ENCODE results near the gene EYS. TPM values are rescaled to one million over a fixed set of nuclear protein-coding genes. Genes with fewer than 3 reads are reported as not detected.

The EYS gene
- total and polyA plus RNA-seq, 2 of the 8 experiments (the other 6 are each of a cell fraction or from before 2014, with no cell fraction given): 0.05 to 0.13 TPM

- H2BK20ac ChIP-seq (ENCODE audit: low read length): no peak overlapping the region
- no peak overlapping the region for H3K18ac ChIP-seq (ENCODE audit: extremely low read depth, low read length)
- no peak overlapping the region for H3K56ac ChIP-seq (replicated peaks; ENCODE audit: insufficient read length, low read depth, low read length)
- DNase-seq (ENCODE audit: low read depth in 1 of 2, low spot score in 2 of 2) (no peak), FAIRE-seq (no peak)
- H3K79me1 ChIP-seq (ENCODE audit: low read depth, low read length): no peaks in the 10 kb centered on the region
- H3K36me3 ChIP-seq (ENCODE audit: control insufficient read depth in 2 of 4, insufficient read depth in 4 of 4, low read length in 3 of 4): no peaks in the 10 kb centered on the region
- H3K9ac ChIP-seq (replicated peaks in 1 of 4; ENCODE audit: extremely low read depth in 1 of 4, low read depth in 3 of 4, low read length in 3 of 4): no peak overlapping the region
- WGBS, 2 experiments (ENCODE audit: extremely low coverage in 1 of 2, insufficient coverage in 1 of 2, insufficient read length in 1 of 2, insufficient replicate concordance in 2 of 2, low coverage in 1 of 2, low lambda C conversion rate in 2 of 2, missing lambda C conversion rate in 1 of 2): 98% methylated on average over 3 of the region's 3 CpGs; no CpG with 5 or more reads in 1 of the 2 experiments
- no peaks in the 10 kb centered on the region for H4K20me1 ChIP-seq (replicated peaks in 1 of 2; ENCODE audit: control insufficient read depth in 1 of 2, insufficient read depth in 2 of 2, low read length in 2 of 2)
- POLR2A ChIA-PET (ENCODE audit: partially characterized antibody): no interaction called here
- H3K4ac ChIP-seq (replicated peaks; ENCODE audit: insufficient read length, low read depth, low read length): no peak overlapping the region
- no peak overlapping the region for H2BK12ac ChIP-seq (ENCODE audit: low read depth, low read length)
- no peak overlapping the region for H3K4me2 ChIP-seq (ENCODE audit: insufficient read depth in 1 of 2, low read depth in 2 of 2, low read length in 2 of 2)
- no peaks in the 10 kb centered on the region for H3K79me2 ChIP-seq (ENCODE audit: control insufficient read depth in 1 of 2, insufficient read depth in 2 of 2, low read length in 2 of 2)
- no peak overlapping the region for H3K14ac ChIP-seq (ENCODE audit: insufficient read length)
- no peak overlapping the region for H2AFZ ChIP-seq (ENCODE audit: low read length)
- CTCF ChIA-PET (ENCODE audit: partially characterized antibody): interaction anchor here (0.5 to 2.1 kb wide), 6 partner anchors 9 to 189 kb away, joined by 3 to 9 read pairs (median 3); no protein-coding TSS in a partner anchor
- no peak overlapping the region for H4K91ac ChIP-seq (replicated peaks; ENCODE audit: insufficient read length, low read length)
- H3K9me3 ChIP-seq (ENCODE audit: insufficient read depth in 2 of 2, low read depth in 1 of 2, low read length in 1 of 2): no peaks in the 10 kb centered on the region
- H3K4me3 ChIP-seq (ENCODE audit: extremely low read depth in 1 of 4, insufficient read depth in 2 of 4, low read depth in 3 of 4, low read length in 4 of 4): no peak overlapping the region
- no peak overlapping the region for H2BK5ac ChIP-seq (ENCODE audit: low read depth, low read length)
- H4K5ac ChIP-seq (ENCODE audit: insufficient read length, low read depth, low read length): no peak overlapping the region
- H2AK5ac ChIP-seq (ENCODE audit: low read depth, low read length): no peak overlapping the region
- H3K27ac ChIP-seq (ENCODE audit: low read depth, low read length): no peak overlapping the region
- no peak overlapping the region for H4K8ac ChIP-seq (ENCODE audit: extremely low read depth, insufficient read depth, low read length)
- H3K4me1 ChIP-seq (replicated peaks in 1 of 4; ENCODE audit: control insufficient read depth in 3 of 4, insufficient read depth in 4 of 4, low read length in 3 of 4): peaks cover 0 to 5% (median 4%) of the 10 kb centered on the region in 4 experiments; a peak in 4 of 7 replicates
- no peak for TF ChIP-seq SIX5 (IDR thresholded peaks at IDR 0.05; ENCODE audit: low read depth, low read length)
- no peak overlapping the region for H2BK15ac ChIP-seq (ENCODE audit: low read length)
- H3K23ac ChIP-seq (ENCODE audit: insufficient read length): no peak overlapping the region
- no peaks in the 10 kb centered on the region for H3K23me2 ChIP-seq (ENCODE audit: low read depth, low read length)
- H3K27me3 ChIP-seq (replicated peaks in 1 of 4; ENCODE audit: control insufficient read depth in 3 of 4, extremely low read depth in 1 of 4, insufficient read depth in 3 of 4, low read length in 3 of 4): peaks cover 0 to 1% (median 0%) of the 10 kb centered on the region in 4 experiments; a peak in 1 of 7 replicates
- H2BK120ac ChIP-seq (replicated peaks; ENCODE audit: low read depth, low read length): no peak overlapping the region
These were observed 1917.3 kb downstream of the EYS start for GRCh38 chr6:63789699-63790098.

Measured in H1 (cell line).